Measurements from ENCODE around the gene DLEC1.

DNA sequence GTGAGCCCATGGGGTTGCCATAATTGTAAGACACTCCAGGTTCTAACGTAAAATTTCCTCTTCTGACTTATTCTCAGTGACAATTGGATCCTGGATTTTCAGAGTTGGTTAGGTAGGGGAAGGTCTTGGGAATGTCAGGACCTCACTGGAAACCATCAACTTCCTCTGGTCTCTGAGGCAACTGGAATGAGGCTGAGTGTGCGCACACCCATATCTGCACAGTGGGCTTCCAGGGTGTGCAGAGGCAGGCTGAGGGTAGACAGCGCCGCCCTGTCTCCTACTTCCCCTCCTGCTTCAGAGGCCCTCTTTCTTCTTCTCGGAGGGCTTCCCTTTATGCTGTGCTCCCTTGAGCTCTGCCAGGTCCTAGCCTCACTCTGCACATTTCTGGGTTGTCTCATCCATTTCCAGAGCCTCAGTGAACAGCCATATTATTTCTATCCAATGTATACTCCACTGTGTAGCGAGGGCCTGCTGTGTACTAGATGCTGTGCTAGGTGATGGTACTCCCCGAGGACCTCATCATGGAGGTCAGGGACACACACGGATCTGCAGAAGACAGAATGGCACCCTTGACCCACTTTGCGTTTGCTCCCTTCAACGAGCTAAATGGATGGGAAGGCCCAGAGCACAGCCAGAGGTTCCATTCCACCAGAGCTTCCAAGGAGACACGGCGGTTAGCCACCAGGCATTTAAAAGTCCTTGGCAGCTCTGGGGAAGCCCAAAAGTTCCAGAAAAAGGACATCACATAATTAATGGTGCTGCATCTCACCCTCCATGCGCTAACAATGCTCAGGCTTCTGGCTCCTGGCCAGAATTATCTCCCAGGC, 79.6 kb downstream of the DLEC1 start:
- TF ChIP-seq FOXM1 (IDR thresholded peaks at IDR 0.05; ENCODE audit: low read depth) (no peak), FOXM1 (CRISPR knock-in tag; IDR thresholded peaks at IDR 0.05; ENCODE audit: low read depth) (no peak), ZFP36 (IDR thresholded peaks at IDR 0.05; ENCODE audit: low read depth, low read length, partially characterized antibody) (no peak), CTBP1 (IDR thresholded peaks at IDR 0.05; ENCODE audit: borderline replicate concordance) (no peak), KHSRP (IDR thresholded peaks at IDR 0.05) (no peak), FOXK2 (conservative IDR thresholded peaks at IDR 0.05 in 1 of 2, IDR thresholded peaks at IDR 0.05 in 1 of 2; ENCODE audit: low read depth in 2 of 2) (no peak), CBX8 (IDR thresholded peaks at IDR 0.05; ENCODE audit: borderline replicate concordance, extremely low read depth, low read depth, low read length, poor library complexity, severe bottlenecking) (no peak), KLF13 (tag; IDR thresholded peaks at IDR 0.05; ENCODE audit: borderline replicate concordance, low read depth) (no peak), RHOXF2B (CRISPR knock-in tag; conservative IDR thresholded peaks at IDR 0.05) (no peak), SPI1 (IDR thresholded peaks at IDR 0.05; ENCODE audit: borderline replicate concordance, low read depth, low read length) (no peak), ZNF282 (CRISPR knock-in tag; IDR thresholded peaks at IDR 0.05) (no peak), RAD21 (CRISPR knock-in tag; conservative IDR thresholded peaks at IDR 0.05 in 1 of 2, IDR thresholded peaks at IDR 0.05 in 1 of 2) (no peak), POLR3G (IDR thresholded peaks at IDR 0.05; ENCODE audit: extremely low read depth, insufficient read length, insufficient replicate concordance) (no peak), ZNF384 (IDR thresholded peaks at IDR 0.05; ENCODE audit: low read depth, low read length) (no peak)
- TF ChIP-seq, protein P1, sequence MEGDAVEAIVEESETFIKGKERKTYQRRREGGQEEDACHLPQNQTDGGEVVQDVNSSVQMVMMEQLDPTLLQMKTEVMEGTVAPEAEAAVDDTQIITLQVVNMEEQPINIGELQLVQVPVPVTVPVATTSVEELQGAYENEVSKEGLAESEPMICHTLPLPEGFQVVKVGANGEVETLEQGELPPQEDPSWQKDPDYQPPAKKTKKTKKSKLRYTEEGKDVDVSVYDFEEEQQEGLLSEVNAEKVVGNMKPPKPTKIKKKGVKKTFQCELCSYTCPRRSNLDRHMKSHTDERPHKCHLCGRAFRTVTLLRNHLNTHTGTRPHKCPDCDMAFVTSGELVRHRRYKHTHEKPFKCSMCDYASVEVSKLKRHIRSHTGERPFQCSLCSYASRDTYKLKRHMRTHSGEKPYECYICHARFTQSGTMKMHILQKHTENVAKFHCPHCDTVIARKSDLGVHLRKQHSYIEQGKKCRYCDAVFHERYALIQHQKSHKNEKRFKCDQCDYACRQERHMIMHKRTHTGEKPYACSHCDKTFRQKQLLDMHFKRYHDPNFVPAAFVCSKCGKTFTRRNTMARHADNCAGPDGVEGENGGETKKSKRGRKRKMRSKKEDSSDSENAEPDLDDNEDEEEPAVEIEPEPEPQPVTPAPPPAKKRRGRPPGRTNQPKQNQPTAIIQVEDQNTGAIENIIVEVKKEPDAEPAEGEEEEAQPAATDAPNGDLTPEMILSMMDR (IDR thresholded peaks at IDR 0.05 in 2 of 3, conservative IDR thresholded peaks at IDR 0.05 in 1 of 3; ENCODE audit: insufficient read depth in 2 of 3, low read depth in 1 of 3, low read length in 3 of 3): no peak
